Measurements from ENCODE around the gene RCOR1. TPM values are rescaled to one million over a fixed set of nuclear protein-coding genes. Genes with fewer than 3 reads are reported as not detected.

The RCOR1 gene
- polyA plus RNA-seq, 1 donor (not counting 4 experiments of a cell fraction or from before 2014, with no cell fraction given) = 27.0 TPM

DNA sequence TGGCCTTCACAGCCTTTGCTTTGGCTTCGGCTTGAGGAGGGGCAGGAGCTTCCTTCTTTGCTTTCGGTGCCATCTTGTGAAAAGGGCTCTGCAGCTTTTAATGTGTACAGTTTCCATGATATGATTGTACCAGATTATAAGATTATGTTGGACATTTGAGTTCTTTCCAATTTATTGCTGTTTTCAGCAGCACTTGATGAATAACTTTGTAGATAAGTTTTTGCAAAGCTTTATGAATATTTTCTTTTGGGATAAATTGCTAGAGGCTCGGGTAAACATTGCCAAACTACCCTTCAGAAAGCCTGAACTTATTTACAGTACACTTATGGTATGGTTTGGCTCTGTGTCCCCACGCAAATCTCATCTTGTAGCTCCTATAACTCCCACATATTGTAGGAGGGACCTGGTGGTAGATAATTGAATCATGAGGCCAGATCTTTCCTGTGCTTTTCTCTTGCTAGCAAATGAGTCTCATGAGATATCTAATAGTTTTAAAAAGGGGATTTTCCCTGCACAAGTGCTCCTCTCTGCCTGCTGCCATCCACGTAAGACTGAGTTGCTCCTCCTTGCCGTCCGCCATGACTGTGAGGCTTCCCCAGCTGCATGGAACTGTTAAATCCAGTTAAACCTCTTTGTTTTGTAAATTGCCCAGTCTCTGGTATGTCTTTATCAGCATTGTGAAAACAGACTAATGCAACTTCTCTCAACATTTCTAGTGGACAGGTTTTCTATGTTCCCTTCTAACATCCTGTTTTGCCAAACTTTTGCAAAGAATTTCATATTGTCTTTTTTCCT is 70.4 kb downstream of the RCOR1 start:
- no peak overlapping the region for H2AFZ ChIP-seq (ENCODE audit: control insufficient read depth, low read length)
- no peak overlapping the region for H3K9ac ChIP-seq (ENCODE audit: control insufficient read depth, extremely low read depth, insufficient read depth, low read length)
- dilution Hi-C loops (cut with MboI; ENCODE audit: extremely low pct_ligation_motif_present, low sequenced_read_pairs) = no loop called here
- H4K20me1 ChIP-seq (ENCODE audit: control insufficient read depth, extremely low read depth, insufficient read depth, low read length) = peaks cover 11% of the 10 kb centered on the region
- peaks cover 0 to 1% of the 10 kb centered on the region in 2 experiments for H3K36me3 ChIP-seq (ENCODE audit: control insufficient read depth in 2 of 2, extremely low read depth in 1 of 2, insufficient read depth in 2 of 2, low read length in 2 of 2)
- no peaks in the 10 kb centered on the region for H3K4me1 ChIP-seq (ENCODE audit: control insufficient read depth, extremely low read depth, insufficient read depth, low read length)
- H3K9me3 ChIP-seq (ENCODE audit: control insufficient read depth, low read depth, low read length) = no peaks in the 10 kb centered on the region
- DNase-seq (ENCODE audit: low read depth, low spot score) (no peak), FAIRE-seq (no peak)
- TF ChIP-seq CTCF (optimal IDR thresholded peaks at IDR 0.05 in 1 of 3, IDR thresholded peaks at IDR 0.05 in 1 of 3, conservative IDR thresholded peaks at IDR 0.05 in 1 of 3; ENCODE audit: extremely low read depth in 1 of 3, insufficient read depth in 2 of 3, low read length in 3 of 3) (no peak), EZH2 (IDR thresholded peaks at IDR 0.05; ENCODE audit: low read length) (no peak)
- no peaks in the 10 kb centered on the region for H3K27me3 ChIP-seq (ENCODE audit: control insufficient read depth, extremely low read depth, insufficient read depth, low read length)
- no peak overlapping the region for H3K27ac ChIP-seq (ENCODE audit: control insufficient read depth, insufficient read depth, low read length)
- no peaks in the 10 kb centered on the region for H3K9me1 ChIP-seq (ENCODE audit: control insufficient read depth, extremely low read depth, insufficient read depth, low read length)
- peaks cover 92% of the 10 kb centered on the region for H3K79me2 ChIP-seq (ENCODE audit: control insufficient read depth, insufficient read depth, low read length)
- no peak overlapping the region for H3K4me3 ChIP-seq (ENCODE audit: control insufficient read depth in 2 of 3, extremely low read depth in 1 of 3, insufficient read depth in 2 of 3, low read depth in 1 of 3, low read length in 3 of 3)
- no peak overlapping the region for H3K4me2 ChIP-seq (ENCODE audit: control insufficient read depth, extremely low read depth, insufficient read depth, low read depth, low read length)

- Histone ChIP-seq H3K4me3 (ENCODE audit: control insufficient read depth in 2 of 3, extremely low read depth in 1 of 3, insufficient read depth in 2 of 3, low read depth in 1 of 3, low read length in 3 of 3) (no peak overlapping the region), H3K9ac (ENCODE audit: control insufficient read depth, extremely low read depth, insufficient read depth, low read length) (no peak overlapping the region), H3K36me3 (ENCODE audit: control insufficient read depth in 2 of 2, extremely low read depth in 1 of 2, insufficient read depth in 2 of 2, low read length in 2 of 2) (peaks cover 0 to 1% of the 10 kb centered on the region in 2 experiments), H3K9me1 (ENCODE audit: control insufficient read depth, extremely low read depth, insufficient read depth, low read length) (no peaks in the 10 kb centered on the region), H3K4me1 (ENCODE audit: control insufficient read depth, extremely low read depth, insufficient read depth, low read length) (no peaks in the 10 kb centered on the region), H3K9me3 (ENCODE audit: control insufficient read depth, low read depth, low read length) (no peaks in the 10 kb centered on the region), H3K4me2 (ENCODE audit: control insufficient read depth, extremely low read depth, insufficient read depth, low read depth, low read length) (no peak overlapping the region), H3K27me3 (ENCODE audit: control insufficient read depth, extremely low read depth, insufficient read depth, low read length) (no peaks in the 10 kb centered on the region), H2AFZ (ENCODE audit: control insufficient read depth, low read length) (no peak overlapping the region), H3K27ac (ENCODE audit: control insufficient read depth, insufficient read depth, low read length) (no peak overlapping the region), H3K79me2 (ENCODE audit: control insufficient read depth, insufficient read depth, low read length) (peaks cover 92% of the 10 kb centered on the region), H4K20me1 (ENCODE audit: control insufficient read depth, extremely low read depth, insufficient read depth, low read length) (peaks cover 8% of the 10 kb centered on the region)
- dilution Hi-C loops (cut with MboI; ENCODE audit: extremely low pct_ligation_motif_present, low sequenced_read_pairs) = no loop called here
- TF ChIP-seq EZH2 (IDR thresholded peaks at IDR 0.05; ENCODE audit: low read length) = no peak
- TF ChIP-seq CTCF (optimal IDR thresholded peaks at IDR 0.05 in 1 of 3, IDR thresholded peaks at IDR 0.05 in 1 of 3, conservative IDR thresholded peaks at IDR 0.05 in 1 of 3; ENCODE audit: extremely low read depth in 1 of 3, insufficient read depth in 2 of 3, low read length in 3 of 3) = no peak
- DNase-seq (ENCODE audit: low read depth, low spot score) (no peak), FAIRE-seq (no peak)
Measured at GRCh38 chr14:102663440-102663839, 71.0 kb downstream of the RCOR1 start.

Data from keratinocyte (primary cell).